Measurements from ENCODE around the gene CPA1. TPM values are rescaled to one million over a fixed set of nuclear protein-coding genes. Genes with fewer than 3 reads are reported as not detected.

CPA1 gene
- total and polyA plus RNA-seq, 2 donors from 2014 or later, result 0.50 to 1.1 TPM

GRCh38 chr7:130360518-130360917, 19.8 kb upstream of the CPA1 start:
- DNase-seq (no peak), FAIRE-seq (no peak)
- intact Hi-C loops (cut with DNase I), result no loop called here
- H3K27ac ChIP-seq (ENCODE audit: low read depth in 2 of 2, low read length in 2 of 2), result no peak overlapping the region
- H3K9ac ChIP-seq (ENCODE audit: low read length in 3 of 3), result no peak overlapping the region
- no peak overlapping the region for H3K4me3 ChIP-seq (ENCODE audit: low read length in 3 of 3)
- H3K27me3 ChIP-seq (ENCODE audit: control insufficient read depth, insufficient read depth, low read length), result no peaks in the 10 kb centered on the region
- peaks cover 0 to 10% (median 2%) of the 10 kb centered on the region in 3 donors for H3K9me3 ChIP-seq (ENCODE audit: control insufficient read depth in 2 of 3, insufficient read depth in 1 of 3, low read length in 3 of 3)
- H3K36me3 ChIP-seq (ENCODE audit: control insufficient read depth in 2 of 3, insufficient read depth in 3 of 3, low read length in 3 of 3), result no peaks in the 10 kb centered on the region
- H3K4me1 ChIP-seq (ENCODE audit: control insufficient read depth in 2 of 3, insufficient read depth in 2 of 3, low read depth in 1 of 3, low read length in 3 of 3), result peaks cover 8 to 15% (median 12%) of the 10 kb centered on the region in 3 donors
- TF ChIP-seq CTCF (IDR thresholded peaks at IDR 0.05; ENCODE audit: borderline replicate concordance, extremely low read depth, insufficient read depth), result no peak

- DNase-seq (no peak), FAIRE-seq (no peak)
- Histone ChIP-seq H3K36me3 (ENCODE audit: control insufficient read depth in 2 of 3, insufficient read depth in 3 of 3, low read length in 3 of 3) (no peaks in the 10 kb centered on the region), H3K27ac (ENCODE audit: low read depth in 2 of 2, low read length in 2 of 2) (no peak overlapping the region), H3K4me3 (ENCODE audit: low read length in 3 of 3) (no peak overlapping the region), H3K9me3 (ENCODE audit: control insufficient read depth in 2 of 3, insufficient read depth in 1 of 3, low read length in 3 of 3) (peaks cover 0 to 10% (median 2%) of the 10 kb centered on the region in 3 donors), H3K27me3 (ENCODE audit: control insufficient read depth, insufficient read depth, low read length) (no peaks in the 10 kb centered on the region), H3K9ac (ENCODE audit: low read length in 3 of 3) (no peak overlapping the region), H3K4me1 (ENCODE audit: control insufficient read depth in 2 of 3, insufficient read depth in 2 of 3, low read depth in 1 of 3, low read length in 3 of 3) (peaks cover 3 to 13% (median 9%) of the 10 kb centered on the region in 3 donors)
- no peak for TF ChIP-seq CTCF (IDR thresholded peaks at IDR 0.05; ENCODE audit: borderline replicate concordance, extremely low read depth, insufficient read depth)
- intact Hi-C loops (cut with DNase I), result no loop called here
Observed at GRCh38 chr7:130361681-130362080, 18.6 kb upstream of the CPA1 start.

- no peak for DNase-seq
- H3K27me3 ChIP-seq (ENCODE audit: control insufficient read depth, insufficient read depth, low read length), result no peaks in the 10 kb centered on the region
- no peak for FAIRE-seq
- no peaks in the 10 kb centered on the region for H3K36me3 ChIP-seq (ENCODE audit: control insufficient read depth in 2 of 3, insufficient read depth in 3 of 3, low read length in 3 of 3)
- no peak overlapping the region for H3K4me3 ChIP-seq (ENCODE audit: low read length in 3 of 3)
- H3K27ac ChIP-seq (ENCODE audit: low read depth in 2 of 2, low read length in 2 of 2), result no peak overlapping the region
- H3K9ac ChIP-seq (ENCODE audit: low read length in 3 of 3), result no peak overlapping the region
- H3K4me1 ChIP-seq (ENCODE audit: control insufficient read depth in 2 of 3, insufficient read depth in 2 of 3, low read depth in 1 of 3, low read length in 3 of 3), result peaks cover 2 to 9% (median 9%) of the 10 kb centered on the region in 3 donors
- TF ChIP-seq CTCF (IDR thresholded peaks at IDR 0.05; ENCODE audit: borderline replicate concordance, extremely low read depth, insufficient read depth), result no peak
- H3K9me3 ChIP-seq (ENCODE audit: control insufficient read depth in 2 of 3, insufficient read depth in 1 of 3, low read length in 3 of 3), result peaks cover 0 to 10% (median 2%) of the 10 kb centered on the region in 3 donors
- intact Hi-C loops (cut with DNase I), result no loop called here
Observed at GRCh38 chr7:130362251-130362816, 18.0 kb upstream of the CPA1 start.

All from kidney (tissue), 14 donors.